PC-9 (cell line): Measurements from ENCODE around the gene RASA4. TPM values are rescaled to one million over a fixed set of nuclear protein-coding genes. Genes with fewer than 3 reads are reported as not detected.
A peak's percentile ranks its signal among the peaks of the same experiment; 100 is the strongest.
"Not testable (repeated sequence)": the region's sequence is repeated elsewhere in the genome, so short reads cannot be mapped to it uniquely, and the experiment has no call there.

Experiments used
- Bru-seq: library from RNA; stranded (reverse); fragments of 400-500 nt; gene quantifications from one replicate; lab custom pipeline; 2021; lab: Mats Ljungman, UMichigan
- BruChase-seq, 2 experiments: library from RNA; stranded (reverse); fragments of 400-500 nt; gene quantifications; one replicate each; lab custom pipeline; 2021; lab: Mats Ljungman, UMichigan
- BruUV-seq: library from RNA; stranded (reverse); fragments of 400-500 nt; replicated peaks from 2 replicates; lab custom pipeline; 2021; lab: Mats Ljungman, UMichigan
- CTCF ChIA-PET: fragments of 300-600 bp; sonication (Branson Sonifier 250); formaldehyde crosslinking; loops from one replicate; lab custom pipeline; 2022; ENCODE audit warnings: antibody characterized with exemption; lab: Charles Lee
- POLR2A ChIA-PET: fragments of 300-600 bp; sonication (Branson Sonifier 250); formaldehyde crosslinking; loops from one replicate; lab custom pipeline; 2022; ENCODE audit warnings: antibody characterized with exemption; ENCODE audit not compliant: unreplicated experiment; lab: Charles Lee
- DNase-seq, 2 experiments: peaks; one replicate each; pipeline versions ENCODE4 v3.0.0 to v3.0.0-alpha.2; 2015 to 2022; ENCODE audit warnings: mixed read lengths in 1 of 2
- H2AFZ ChIP-seq: fragments of 200-600 bp; sonication (generic); 2 replicates; pipeline ENCODE4 v1.8.1; 2017; ENCODE audit warnings: antibody characterized with exemption
- H3F3A ChIP-seq: fragments of 200-600 bp; sonication (generic); 2 replicates; pipeline ENCODE4 v1.8.1; 2017; ENCODE audit warnings: antibody characterized with exemption, mild to moderate bottlenecking, low read depth; ENCODE audit not compliant: insufficient read depth
- H3K27ac ChIP-seq: fragments of 200-600 bp; sonication (generic); 2 replicates; pipeline ENCODE4 v1.6.1; 2016; ENCODE audit warnings: mixed run types
- H3K27me3 ChIP-seq: fragments of 200-600 bp; sonication (generic); 2 replicates; pipeline ENCODE4 v1.6.1; 2016; ENCODE audit warnings: low read depth, mixed run types; ENCODE audit not compliant: insufficient read depth
- H3K36me3 ChIP-seq: fragments of 200-600 bp; sonication (generic); 2 replicates; pipeline ENCODE4 v1.6.1; 2016; ENCODE audit warnings: low read depth, mixed run types
- H3K4me1 ChIP-seq: fragments of 200-600 bp; sonication (generic); replicated peaks from 2 replicates; pipeline ENCODE4 v1.6.1; 2016; ENCODE audit warnings: mixed run types; ENCODE audit not compliant: insufficient read depth
- H3K4me2 ChIP-seq: fragments of 200-600 bp; sonication (generic); 2 replicates; pipeline ENCODE4 v1.6.1; 2017; ENCODE audit warnings: mixed run types
- H3K4me3 ChIP-seq: fragments of 200-600 bp; sonication (generic); 2 replicates; pipeline ENCODE4 v1.6.1; 2016; ENCODE audit warnings: mixed run types
- H3K79me2 ChIP-seq: fragments of 200-600 bp; sonication (generic); 2 replicates; pipeline ENCODE4 v1.6.1; 2017; ENCODE audit warnings: low read depth, mixed run types
- H3K9me2 ChIP-seq: fragments of 200-600 bp; sonication (generic); 2 replicates; pipeline ENCODE4 v1.8.1; 2017; ENCODE audit warnings: mild to moderate bottlenecking; ENCODE audit not compliant: insufficient read depth
- H3K9me3 ChIP-seq: fragments of 200-600 bp; sonication (generic); 2 replicates; pipeline ENCODE4 v1.8.1; 2016; ENCODE audit warnings: low read depth; ENCODE audit not compliant: insufficient read depth
- H4K20me1 ChIP-seq: fragments of 200-600 bp; sonication (generic); 2 replicates; pipeline ENCODE4 v1.8.1; 2017; ENCODE audit not compliant: insufficient read depth
- intact Hi-C: fragments of 100-400 bp; cut with micrococcal nuclease; formaldehyde crosslinking; loops from one replicate; pipeline ENCODE4 v1.10.0; 2022; ENCODE audit not compliant: unreplicated experiment
- long read RNA-seq: library from polyadenylated mRNA; stranded (forward); transcript quantifications from one replicate; pipeline ENCODE4 v2.0.0, GENCODE V29; 2022
- total RNA-seq: library from RNA; stranded (reverse); gene quantifications from 2 replicates; pipeline ENCODE4 v1.2.3, GENCODE V29; 2021

RASA4 gene
- total RNA-seq (25.5 and 44.7 TPM in 2 replicates), Bru-seq, nascent RNA (percentile 22 among the genes with signal in this experiment), BruChase-seq, experiment 1, labeled RNA remaining after a 2-hour chase (percentile 52 among the genes with signal in this experiment), BruChase-seq, experiment 2, labeled RNA remaining after a 6-hour chase (percentile 44 among the genes with signal in this experiment)
- long read RNA-seq, full-length matches to known transcripts = 2 of 4 reads
- long read RNA-seq, partial matches to known transcripts = 1 of 4 reads
- long read RNA-seq, other reads (novel, unspliced or antisense) = 1 of 4 reads

DNA sequence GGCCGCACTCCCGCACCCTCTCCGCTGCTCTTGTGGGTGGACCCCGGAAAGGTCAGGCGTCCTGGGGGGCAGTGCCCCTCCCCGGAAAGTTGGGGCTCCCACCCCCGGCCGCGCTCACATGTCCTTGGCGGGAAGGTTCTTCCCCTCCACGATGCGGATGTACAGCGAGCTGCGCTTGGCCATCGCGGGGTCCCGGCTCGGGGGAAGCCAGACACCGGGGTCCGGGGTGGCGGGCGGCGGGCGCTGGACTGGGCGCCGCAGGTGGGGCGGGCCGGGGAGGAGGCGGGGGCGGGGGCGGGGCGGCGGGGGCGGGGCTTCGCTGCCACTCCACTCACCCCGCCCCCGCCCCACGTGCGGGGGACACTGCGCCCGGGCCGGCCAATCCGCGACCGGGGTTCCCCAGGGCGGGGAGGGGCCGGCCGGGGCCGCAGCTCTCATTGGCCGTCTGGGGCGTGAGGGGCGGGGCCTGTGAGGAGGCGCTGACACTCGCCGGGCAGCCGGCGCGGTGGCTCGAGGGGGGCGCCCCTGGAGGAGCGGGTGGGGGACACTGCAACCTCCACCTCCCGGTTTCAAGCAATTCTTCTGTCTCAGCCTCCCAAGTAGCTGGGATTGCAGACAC is at the start of gene RASA4:
TSS of gene RASA4 (minus strand) at position 250 of the 619 bp plus-strand sequence. CDS start at position 183, 67 bp downstream.
- H3K36me3 ChIP-seq, H3K9me3 ChIP-seq, BruUV-seq, H3F3A ChIP-seq, intact Hi-C loops, H4K20me1 ChIP-seq, H3K27ac ChIP-seq, H3K79me2 ChIP-seq, H3K4me3 ChIP-seq, POLR2A ChIA-PET, H2AFZ ChIP-seq, CTCF ChIA-PET, H3K9me2 ChIP-seq, H3K4me1 ChIP-seq, H3K27me3 ChIP-seq: not testable (repeated sequence)
- peak; percentile 27 to 43 for DNase-seq
- H3K4me2 ChIP-seq = peak within 1 kb of the TSS; percentile 66

DNA sequence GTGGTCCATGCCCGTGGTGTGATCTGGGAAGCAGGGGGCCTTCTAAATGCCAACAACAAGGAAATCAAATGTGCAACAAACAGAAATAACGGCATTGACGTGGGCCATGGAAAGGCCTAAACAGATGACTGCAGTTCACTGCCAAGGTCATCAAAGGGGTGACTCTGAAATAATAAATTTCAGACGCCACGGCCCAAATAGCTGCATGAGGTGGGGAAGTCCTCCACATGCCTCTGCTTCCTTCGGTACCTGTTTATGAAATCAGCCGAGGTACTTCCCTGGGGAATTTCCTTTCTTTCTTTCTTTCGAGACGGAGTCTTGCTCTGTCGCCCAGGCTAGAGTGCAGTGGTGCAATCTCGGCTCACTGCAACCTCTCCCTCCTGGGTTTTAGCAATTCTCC is 48.2 kb upstream of the RASA4 start:
- H3K27me3 ChIP-seq, H3K9me3 ChIP-seq, H3K36me3 ChIP-seq, CTCF ChIA-PET, H3K9me2 ChIP-seq, H3K79me2 ChIP-seq, POLR2A ChIA-PET, H3K4me2 ChIP-seq, H2AFZ ChIP-seq, BruUV-seq, H3F3A ChIP-seq, DNase-seq, H3K4me3 ChIP-seq, H3K4me1 ChIP-seq, H4K20me1 ChIP-seq, H3K27ac ChIP-seq, intact Hi-C loops: not testable (repeated sequence)

DNA sequence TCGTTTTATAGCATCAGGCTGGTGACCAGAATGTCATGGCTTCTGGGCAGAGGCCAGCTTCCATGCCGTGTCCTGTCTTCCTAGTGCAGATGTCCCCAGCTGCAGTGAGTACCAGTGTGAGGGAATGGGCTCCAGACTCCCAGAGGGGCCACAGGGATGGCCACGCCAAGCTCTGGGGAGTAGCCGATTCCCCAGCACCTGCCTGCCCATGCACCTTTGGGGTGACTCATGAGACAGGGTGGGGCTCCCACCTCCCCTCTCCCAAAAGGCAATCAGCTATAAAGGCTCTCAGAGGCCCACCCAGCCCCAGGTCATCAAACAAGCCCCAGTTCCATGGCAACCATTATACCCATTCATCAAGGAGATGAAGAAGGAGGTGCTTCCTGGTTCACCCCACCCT is 33.4 kb upstream of the RASA4 start, which contains the start of gene SPDYE2B:
TSS of gene SPDYE2B (plus strand) at position 396 of the 400 bp plus-strand sequence. CDS start 2,030 bp downstream, outside the sequence.
- H3K4me1 ChIP-seq, CTCF ChIA-PET: not testable (repeated sequence)

DNA sequence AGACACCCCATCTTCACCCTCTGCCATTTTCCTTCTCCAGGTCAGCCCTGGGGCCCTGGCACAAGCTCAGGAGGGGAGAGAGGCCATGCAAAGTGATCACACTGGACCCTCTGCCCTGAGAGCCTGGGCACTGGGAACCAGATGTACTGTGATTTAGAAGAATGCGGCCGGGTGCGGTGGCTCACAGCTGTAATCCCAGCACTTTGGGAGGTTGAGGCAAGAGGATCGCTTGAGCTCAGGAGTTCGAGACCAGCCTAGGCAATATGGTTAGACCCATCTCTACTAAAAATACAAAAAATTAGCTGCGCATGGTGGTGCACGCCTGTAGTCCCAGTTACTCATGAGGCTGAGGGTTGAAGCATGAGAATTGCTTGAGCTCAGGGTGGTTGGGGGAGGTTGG is 31.3 kb upstream of the RASA4 start:
- CTCF ChIA-PET = not testable (repeated sequence)

More for the DNA sequence above, 33.4 kb upstream of the RASA4 start, which contains the start of gene SPDYE2B:
- H4K20me1 ChIP-seq, intact Hi-C loops, H3K27me3 ChIP-seq, H3F3A ChIP-seq, H3K9me3 ChIP-seq, H3K4me2 ChIP-seq, BruUV-seq, H3K4me3 ChIP-seq, POLR2A ChIA-PET, H3K27ac ChIP-seq, H3K9me2 ChIP-seq, H3K79me2 ChIP-seq, H3K36me3 ChIP-seq, H2AFZ ChIP-seq, DNase-seq: not testable (repeated sequence)

DNA sequence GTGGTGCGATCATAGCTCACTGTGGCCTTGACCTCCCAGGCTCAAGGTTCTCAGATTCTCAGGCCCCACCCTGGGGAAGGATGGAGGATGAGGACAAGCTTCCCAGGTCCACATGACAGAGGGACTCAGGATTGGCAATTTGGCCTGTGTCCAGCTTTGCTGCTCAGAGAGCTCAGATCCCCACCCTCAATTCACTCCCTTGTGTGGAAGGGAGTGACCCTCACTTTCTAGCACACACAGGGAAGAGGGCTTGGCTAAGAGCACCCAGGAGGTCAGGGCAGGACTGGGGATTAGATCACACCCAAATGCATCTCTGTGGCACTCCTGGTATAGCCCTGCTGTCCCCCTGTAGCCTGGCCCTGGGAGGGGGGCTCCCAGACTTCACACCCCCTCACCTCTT is 26.8 kb upstream of the RASA4 start:
- DNase-seq, H3K9me3 ChIP-seq, H3K4me3 ChIP-seq, POLR2A ChIA-PET, H3K9me2 ChIP-seq, H3K36me3 ChIP-seq, H4K20me1 ChIP-seq, H3K27ac ChIP-seq, H2AFZ ChIP-seq, H3F3A ChIP-seq, H3K79me2 ChIP-seq, intact Hi-C loops, H3K4me2 ChIP-seq, H3K27me3 ChIP-seq, CTCF ChIA-PET, H3K4me1 ChIP-seq, BruUV-seq: not testable (repeated sequence)

More for the DNA sequence above, 31.3 kb upstream of the RASA4 start:
- H3K36me3 ChIP-seq, H3F3A ChIP-seq, H3K4me2 ChIP-seq, H3K9me3 ChIP-seq, H2AFZ ChIP-seq, intact Hi-C loops, DNase-seq, H3K4me1 ChIP-seq, POLR2A ChIA-PET, H3K9me2 ChIP-seq, H3K79me2 ChIP-seq, BruUV-seq, H3K27ac ChIP-seq, H4K20me1 ChIP-seq, H3K27me3 ChIP-seq, H3K4me3 ChIP-seq: not testable (repeated sequence)

DNA sequence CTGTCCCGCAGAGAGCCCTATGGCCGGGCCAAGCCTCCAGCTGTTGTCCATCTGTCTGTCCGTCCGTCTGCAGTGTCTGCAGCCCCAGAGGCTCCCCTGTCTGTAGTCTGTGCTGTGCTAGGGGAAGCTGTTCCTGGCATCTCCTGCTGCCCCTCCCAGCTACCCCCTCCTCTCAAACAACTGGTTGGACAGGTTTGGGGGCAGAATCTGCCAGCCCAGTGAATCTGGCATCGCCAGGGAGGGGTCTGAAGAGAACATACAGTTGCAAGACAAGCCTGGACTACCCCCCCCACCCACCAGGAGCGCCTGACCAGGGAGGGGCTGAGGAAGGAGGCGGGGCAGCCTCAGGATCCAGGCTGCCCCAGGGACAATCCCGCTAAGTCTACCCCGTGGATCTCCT is 26.1 kb upstream of the RASA4 start, which contains the start of gene UPK3BL1:
TSS of gene UPK3BL1 (minus strand) at position 101 of the 400 bp plus-strand sequence. CDS start at position 51, 50 bp downstream.
- H3K27me3 ChIP-seq, intact Hi-C loops, H3K27ac ChIP-seq, BruUV-seq, H3K9me2 ChIP-seq, CTCF ChIA-PET, H3K4me1 ChIP-seq, H3K9me3 ChIP-seq, H3F3A ChIP-seq, H4K20me1 ChIP-seq, H3K79me2 ChIP-seq, POLR2A ChIA-PET, H3K4me2 ChIP-seq, H2AFZ ChIP-seq, DNase-seq, H3K36me3 ChIP-seq, H3K4me3 ChIP-seq: not testable (repeated sequence)

DNA sequence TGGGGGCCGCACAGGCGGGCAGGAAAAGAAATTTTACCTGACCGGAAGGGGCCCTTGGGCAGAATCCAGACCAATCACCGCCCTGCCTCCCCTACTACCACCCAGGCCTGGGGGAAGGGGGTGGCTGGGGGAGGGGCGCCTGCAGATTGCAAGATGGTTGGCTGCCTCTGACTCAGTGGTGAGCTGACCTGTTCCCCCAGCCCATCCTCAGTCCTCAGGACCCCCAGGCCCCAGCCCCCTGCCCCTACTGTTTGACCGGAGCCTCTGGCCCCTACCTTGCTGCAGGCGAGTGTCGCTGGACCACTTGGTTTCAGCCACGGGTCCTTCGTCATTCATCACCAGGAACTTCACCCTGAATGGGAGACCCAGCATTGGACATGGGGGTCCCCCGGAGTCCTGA is 22.3 kb upstream of the RASA4 start:
- H3K4me2 ChIP-seq, H4K20me1 ChIP-seq, H3K4me1 ChIP-seq, H3K4me3 ChIP-seq, H3K27ac ChIP-seq, H3K9me2 ChIP-seq, H3K36me3 ChIP-seq, CTCF ChIA-PET, H3K79me2 ChIP-seq, H2AFZ ChIP-seq, intact Hi-C loops, DNase-seq, POLR2A ChIA-PET, H3K9me3 ChIP-seq, H3F3A ChIP-seq, H3K27me3 ChIP-seq, BruUV-seq: not testable (repeated sequence)
